Testis (tissue), 3 donors: ENCODE measurements around the gene DGKB. TPM values are rescaled to one million over a fixed set of nuclear protein-coding genes. Genes with fewer than 3 reads are reported as not detected.

Experiments
- DNase-seq: peaks from one replicate; pipeline ENCODE4 v3.0.0-alpha.2; 2019
- H3K27ac ChIP-seq, 2 donors: fragments of 200-600 bp; sonication (generic); one replicate each; pipeline ENCODE4 v1.5.1; 2019
- H3K27me3 ChIP-seq: fragments of 200-600 bp; sonication (generic); one replicate; pipeline ENCODE4 v1.5.1; 2019
- H3K36me3 ChIP-seq: fragments of 200-600 bp; sonication (generic); one replicate; pipeline ENCODE4 v1.5.1; 2017; ENCODE audit warnings: low read depth; ENCODE audit errors: missing control alignments
- H3K4me1 ChIP-seq: fragments of 200-600 bp; sonication (generic); one replicate; pipeline ENCODE4 v1.5.1; 2019
- H3K4me3 ChIP-seq, 2 donors: fragments of 200-600 bp; sonication (generic); one replicate each; pipeline ENCODE4 v1.5.1; 2017 to 2019
- H3K9me3 ChIP-seq: fragments of 200-600 bp; sonication (generic); one replicate; pipeline ENCODE4 v1.5.1; 2017
- POLR2A ChIP-seq: fragments of 450-650 bp; IDR thresholded peaks from one replicate; pipeline ENCODE4 v1.6.1; 2017; ENCODE audit warnings: antibody characterized with exemption, mild to moderate bottlenecking, moderate library complexity
- WGBS, 2 donors: methylation state at CpG; one replicate each; pipeline ENCODE4 v1.1.5; 2018; 5-methylcytosine and 5-hydroxymethylcytosine counted together
- intact Hi-C: fragments of 100-400 bp; cut with DNase I; formaldehyde crosslinking; loops from one replicate; pipeline ENCODE4 v1.15.1; 2023; ENCODE audit warnings: low total_unique reads
- polyA plus RNA-seq: library from polyadenylated mRNA; stranded (reverse); fragments of 350-450 nt; fragmentation: Illumina TruSeq; extraction: RNeasy Lipid Tissue Mini Kit (QIAGEN cat#74804); gene quantifications from one replicate; pipeline ENCODE4 v1.2.3, GENCODE V29; 2014; ENCODE audit warnings: low read depth, low replicate concordance; ENCODE audit not compliant: insufficient read depth
- total RNA-seq, 2 donors: library from RNA; depleted of rRNA; stranded (reverse); fragments of >200 nt; gene quantifications; one replicate each; pipeline ENCODE4 v1.2.3, GENCODE V29; 2016
- TF ChIP-seq, protein P1 (sequence below), 3 experiments: fragments of 450-650 bp in 2 of 3; fragments of 200-600 bp in 1 of 3; sonication (generic) in 1 of 3; IDR thresholded peaks; one replicate each; pipeline ENCODE4 v1.5.1; 2016 to 2019; ENCODE audit warnings: antibody characterized with exemption in 3 of 3, mild to moderate bottlenecking in 2 of 3, moderate library complexity in 1 of 3

The DGKB gene
- total and polyA plus RNA-seq, 3 donors from 2014 or later = 0.17 to 1.1 (median 0.55) TPM

DNA sequence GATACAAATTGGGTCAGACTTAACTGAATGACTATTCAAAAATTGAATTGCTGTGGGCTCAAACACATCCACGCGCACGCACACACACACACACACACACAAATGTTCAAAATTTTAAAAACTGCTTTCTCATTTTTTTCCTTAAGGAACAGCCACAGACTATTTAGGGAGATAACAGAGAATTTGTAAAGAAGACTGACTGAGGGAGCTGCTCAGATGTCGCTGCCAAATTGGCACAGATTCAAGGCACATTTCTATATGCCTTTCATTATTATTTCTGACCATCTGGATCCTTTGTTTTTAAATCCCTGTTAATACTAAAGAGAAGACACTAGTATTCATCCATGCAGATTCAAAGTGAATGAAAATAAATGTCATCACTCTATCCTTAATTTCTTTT lies 154.8 kb downstream of the DGKB start:
- no peak for TF ChIP-seq POLR2A
- TF ChIP-seq, protein P1, sequence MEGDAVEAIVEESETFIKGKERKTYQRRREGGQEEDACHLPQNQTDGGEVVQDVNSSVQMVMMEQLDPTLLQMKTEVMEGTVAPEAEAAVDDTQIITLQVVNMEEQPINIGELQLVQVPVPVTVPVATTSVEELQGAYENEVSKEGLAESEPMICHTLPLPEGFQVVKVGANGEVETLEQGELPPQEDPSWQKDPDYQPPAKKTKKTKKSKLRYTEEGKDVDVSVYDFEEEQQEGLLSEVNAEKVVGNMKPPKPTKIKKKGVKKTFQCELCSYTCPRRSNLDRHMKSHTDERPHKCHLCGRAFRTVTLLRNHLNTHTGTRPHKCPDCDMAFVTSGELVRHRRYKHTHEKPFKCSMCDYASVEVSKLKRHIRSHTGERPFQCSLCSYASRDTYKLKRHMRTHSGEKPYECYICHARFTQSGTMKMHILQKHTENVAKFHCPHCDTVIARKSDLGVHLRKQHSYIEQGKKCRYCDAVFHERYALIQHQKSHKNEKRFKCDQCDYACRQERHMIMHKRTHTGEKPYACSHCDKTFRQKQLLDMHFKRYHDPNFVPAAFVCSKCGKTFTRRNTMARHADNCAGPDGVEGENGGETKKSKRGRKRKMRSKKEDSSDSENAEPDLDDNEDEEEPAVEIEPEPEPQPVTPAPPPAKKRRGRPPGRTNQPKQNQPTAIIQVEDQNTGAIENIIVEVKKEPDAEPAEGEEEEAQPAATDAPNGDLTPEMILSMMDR (IDR thresholded peaks at IDR 0.05) = no peak
- Histone ChIP-seq H3K27me3 (no peaks in the 10 kb centered on the region), H3K36me3 (no peaks in the 10 kb centered on the region), H3K27ac (no peak overlapping the region), H3K9me3 (no peaks in the 10 kb centered on the region), H3K4me3 (no peak overlapping the region), H3K4me1 (no peaks in the 10 kb centered on the region)
- DNase-seq = no peak
- intact Hi-C loops = no loop called here
- 48 to 51% methylated on average over 4 of the region's 4 CpGs for WGBS, 2 donors

DNA sequence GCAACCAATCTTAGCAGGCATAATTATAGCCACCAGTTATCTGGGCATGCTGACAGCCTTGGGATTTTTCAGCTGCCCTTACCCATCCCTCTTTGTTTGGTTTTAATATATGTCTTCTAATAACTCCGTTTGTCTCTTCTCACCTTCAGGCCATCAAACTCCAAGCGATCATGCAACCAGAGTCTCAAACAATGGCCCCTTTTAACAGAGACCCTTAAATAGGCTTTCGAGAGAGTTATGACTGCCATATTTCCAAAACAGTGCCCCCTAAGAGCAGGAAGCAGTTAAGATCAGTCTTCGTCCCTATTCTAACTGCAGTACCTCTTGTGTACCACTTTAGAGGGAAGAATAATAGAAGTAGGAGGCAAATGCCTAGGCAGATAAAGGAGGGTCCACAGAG lies 157.5 kb downstream of the DGKB start:
- no peak overlapping the region for H3K4me3 ChIP-seq
- no peak for DNase-seq
- H3K4me1 ChIP-seq = no peaks in the 10 kb centered on the region
- H3K27me3 ChIP-seq = no peaks in the 10 kb centered on the region
- no peaks in the 10 kb centered on the region for H3K36me3 ChIP-seq
- intact Hi-C loops = no loop called here
- TF ChIP-seq POLR2A = no peak
- TF ChIP-seq, protein P1 (IDR thresholded peaks at IDR 0.05) = no peak
- H3K27ac ChIP-seq = no peak overlapping the region
- 91% methylated on average over 4 of the region's 4 CpGs for WGBS, 2 donors
- H3K9me3 ChIP-seq = no peaks in the 10 kb centered on the region

DNA sequence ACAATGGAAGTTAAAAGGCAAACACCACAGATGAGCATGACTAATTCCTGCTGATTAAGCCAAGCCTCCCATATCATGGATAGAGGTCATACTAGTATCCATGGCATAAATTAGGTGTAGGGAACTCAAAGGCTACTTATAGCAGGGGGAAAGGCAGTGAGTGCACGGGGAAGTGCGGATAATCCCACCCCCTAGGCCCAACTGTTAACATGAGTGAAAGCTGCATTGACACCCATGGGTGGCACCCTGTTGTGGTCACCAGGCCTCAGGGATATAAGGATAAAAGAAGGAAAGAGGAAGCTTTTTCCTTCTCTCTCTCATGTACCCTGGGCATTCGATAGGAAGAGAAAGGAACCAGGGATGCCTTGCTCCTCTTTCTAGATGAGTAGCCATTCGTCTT lies 161.9 kb downstream of the DGKB start:
- Histone ChIP-seq H3K4me3 (no peak overlapping the region), H3K27ac (no peak overlapping the region), H3K36me3 (no peaks in the 10 kb centered on the region), H3K27me3 (no peaks in the 10 kb centered on the region), H3K9me3 (no peaks in the 10 kb centered on the region), H3K4me1 (no peaks in the 10 kb centered on the region)
- no peak for DNase-seq
- TF ChIP-seq, protein P1 (IDR thresholded peaks at IDR 0.05) = no peak
- no peak for TF ChIP-seq POLR2A
- 94 to 98% methylated on average over 4 of the region's 4 CpGs for WGBS, 2 donors
- intact Hi-C loops = no loop called here

DNA sequence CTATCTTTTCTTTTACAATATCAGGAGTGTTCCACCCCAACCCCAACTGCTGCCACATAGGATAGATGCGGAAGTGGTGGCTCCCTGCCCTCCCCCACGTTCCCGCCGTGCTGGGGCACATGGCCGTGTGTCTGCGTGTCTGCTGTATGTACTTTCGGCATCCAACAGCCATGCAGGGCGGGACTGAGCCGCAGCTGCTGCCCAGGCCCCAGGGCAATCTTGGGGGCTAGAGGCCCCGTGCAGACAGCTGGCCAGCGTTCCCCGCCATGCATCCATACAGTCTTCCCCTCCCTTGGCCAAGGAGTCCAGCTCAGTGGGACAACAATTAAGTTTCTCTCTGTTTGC lies 162.7 kb downstream of the DGKB start:
- H3K9me3 ChIP-seq = no peaks in the 10 kb centered on the region
- H3K27me3 ChIP-seq = no peaks in the 10 kb centered on the region
- no peaks in the 10 kb centered on the region for H3K4me1 ChIP-seq
- 70% methylated on average over 12 of the region's 12 CpGs for WGBS, 2 donors
- H3K4me3 ChIP-seq = no peak overlapping the region
- TF ChIP-seq, protein P1 (IDR thresholded peaks at IDR 0.05) = no peak
- no peak for TF ChIP-seq POLR2A
- DNase-seq = no peak
- intact Hi-C loops = no loop called here
- no peaks in the 10 kb centered on the region for H3K36me3 ChIP-seq
- H3K27ac ChIP-seq = no peak overlapping the region

DNA sequence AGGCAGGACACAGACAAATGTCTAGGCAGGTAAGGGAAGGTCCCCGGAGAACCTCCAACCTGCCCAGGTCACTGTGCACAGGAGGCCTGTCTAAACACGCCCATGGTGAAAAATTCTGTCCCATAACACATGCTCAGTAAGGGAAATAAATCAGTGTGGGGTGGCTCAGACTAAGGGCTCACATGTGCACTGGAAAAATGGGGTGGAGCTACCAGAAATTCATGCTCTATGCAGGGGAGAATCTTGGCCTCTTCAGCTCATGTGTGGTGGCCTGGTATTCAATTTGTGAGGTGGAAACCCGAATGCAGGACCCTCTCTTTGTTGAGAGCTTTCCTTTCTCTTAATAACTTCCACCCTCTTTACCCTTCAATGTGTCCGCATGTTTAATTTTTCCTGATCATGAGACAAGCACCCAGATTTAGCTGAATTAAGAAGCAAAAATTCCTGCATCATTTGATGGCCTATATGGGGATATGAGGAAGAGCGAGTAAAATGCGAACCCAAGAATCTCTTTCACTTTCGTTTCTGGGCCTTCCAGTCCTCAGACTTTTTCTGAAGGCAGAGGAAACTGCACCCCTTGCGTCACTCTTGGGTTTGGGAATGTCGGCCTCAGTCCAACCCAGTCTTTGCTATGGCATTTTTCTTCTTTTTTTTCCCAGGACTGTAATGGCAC lies 163.2 kb downstream of the DGKB start:
- Histone ChIP-seq H3K27me3 (no peaks in the 10 kb centered on the region), H3K4me3 (no peak overlapping the region), H3K27ac (no peak overlapping the region), H3K9me3 (no peaks in the 10 kb centered on the region), H3K36me3 (no peaks in the 10 kb centered on the region), H3K4me1 (no peaks in the 10 kb centered on the region)
- WGBS, 2 donors = 57 to 60% methylated on average over 9 of the region's 9 CpGs
- TF ChIP-seq, protein P1 (IDR thresholded peaks at IDR 0.05) = no peak
- no peak for TF ChIP-seq POLR2A
- intact Hi-C loops = no loop called here
- no peak for DNase-seq
